Right lobe of liver (tissue), 4 donors: ENCODE data around the gene ZFP36.

Experiments
- CTCF ChIP-seq, 4 donors: fragments of 200-600 bp in 3 of 4; fragments of 450-650 bp in 1 of 4; IDR thresholded peaks; one replicate each; pipeline versions ENCODE4 v1.5.1 to v1.8.0; 2016 to 2022; ENCODE audit warnings: antibody characterized with exemption in 4 of 4, mild to moderate bottlenecking in 2 of 4
- POLR2A ChIP-seq: fragments of 450-650 bp; IDR thresholded peaks from one replicate; pipeline ENCODE4 v1.6.1; 2017; ENCODE audit warnings: antibody characterized with exemption, mild to moderate bottlenecking
- donor health status: DM: no; HTN: no; CAD: no.
- donor health status: DM: no; HTN: no; CAD: no.
- donor health status: DM: no; HTN: yes; CAD: no.

- no peak for TF ChIP-seq CTCF (IDR thresholded peaks at IDR 0.05)
- TF ChIP-seq POLR2A = no peak
Measured at GRCh38 chr19:39423258-39424086, 16.8 kb downstream of the ZFP36 start.
